Sigmoid colon (tissue), 3 donors: ENCODE data around the gene CCDC91.

Experiments used
- CTCF ChIP-seq, 4 experiments: fragments of 450-650 bp in 3 of 4; fragments of 200-600 bp in 1 of 4; IDR thresholded peaks; one replicate each; pipeline ENCODE4 v1.5.1; 2016 to 2019; ENCODE audit warnings: antibody characterized with exemption in 4 of 4, mild to moderate bottlenecking in 3 of 4, moderate library complexity in 2 of 4
- POLR2A ChIP-seq, 2 donors: fragments of 450-650 bp; IDR thresholded peaks; one replicate each; pipeline ENCODE4 v1.6.1; 2016; ENCODE audit warnings: antibody characterized with exemption in 2 of 2, mild to moderate bottlenecking in 2 of 2, moderate library complexity in 2 of 2

GRCh38 chr12:28569698-28570411 is 379.6 kb downstream of the CCDC91 start:
- TF ChIP-seq CTCF (IDR thresholded peaks at IDR 0.05): no peak
- no peak for TF ChIP-seq POLR2A (IDR thresholded peaks at IDR 0.05)
